GM18909 (cell line): ENCODE measurements around the gene THG1L.
A peak's percentile ranks its signal among the peaks of the same experiment; 100 is the strongest.

Experiments
- ATAC-seq: cut with Tn5 transposase; IDR thresholded peaks from one replicate; pipeline ENCODE4 v1.9.1; 2021; ENCODE audit warnings: mild to moderate bottlenecking; ENCODE audit not compliant: unreplicated experiment, poor library complexity

The THG1L gene

GRCh38 chr5:157750320-157750719 lies 19.1 kb downstream of the THG1L start:
- ATAC-seq, result no peak

- ATAC-seq, result no peak
Observed at GRCh38 chr5:157756122-157756521, 24.9 kb downstream of the THG1L start.

DNA sequence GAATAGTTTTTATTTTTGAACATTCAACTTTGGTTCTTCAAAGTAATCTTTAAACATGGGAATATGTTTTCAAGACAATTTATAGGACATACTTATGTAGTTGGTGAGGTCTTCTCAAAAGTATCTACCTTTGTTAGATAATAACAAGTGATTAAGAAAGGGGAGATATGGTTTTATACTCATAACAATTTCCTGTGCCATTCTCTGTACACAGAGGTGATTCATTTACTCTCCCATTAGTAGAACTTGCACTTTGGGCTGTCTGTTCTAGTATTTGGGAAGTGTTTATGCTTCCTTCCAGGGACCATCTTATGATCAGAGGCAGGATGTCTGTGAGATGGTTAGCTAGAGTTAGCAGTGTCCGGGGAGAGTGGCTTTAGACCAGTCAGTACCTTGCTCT lies 27.5 kb downstream of the THG1L start:
- no peak for ATAC-seq

DNA sequence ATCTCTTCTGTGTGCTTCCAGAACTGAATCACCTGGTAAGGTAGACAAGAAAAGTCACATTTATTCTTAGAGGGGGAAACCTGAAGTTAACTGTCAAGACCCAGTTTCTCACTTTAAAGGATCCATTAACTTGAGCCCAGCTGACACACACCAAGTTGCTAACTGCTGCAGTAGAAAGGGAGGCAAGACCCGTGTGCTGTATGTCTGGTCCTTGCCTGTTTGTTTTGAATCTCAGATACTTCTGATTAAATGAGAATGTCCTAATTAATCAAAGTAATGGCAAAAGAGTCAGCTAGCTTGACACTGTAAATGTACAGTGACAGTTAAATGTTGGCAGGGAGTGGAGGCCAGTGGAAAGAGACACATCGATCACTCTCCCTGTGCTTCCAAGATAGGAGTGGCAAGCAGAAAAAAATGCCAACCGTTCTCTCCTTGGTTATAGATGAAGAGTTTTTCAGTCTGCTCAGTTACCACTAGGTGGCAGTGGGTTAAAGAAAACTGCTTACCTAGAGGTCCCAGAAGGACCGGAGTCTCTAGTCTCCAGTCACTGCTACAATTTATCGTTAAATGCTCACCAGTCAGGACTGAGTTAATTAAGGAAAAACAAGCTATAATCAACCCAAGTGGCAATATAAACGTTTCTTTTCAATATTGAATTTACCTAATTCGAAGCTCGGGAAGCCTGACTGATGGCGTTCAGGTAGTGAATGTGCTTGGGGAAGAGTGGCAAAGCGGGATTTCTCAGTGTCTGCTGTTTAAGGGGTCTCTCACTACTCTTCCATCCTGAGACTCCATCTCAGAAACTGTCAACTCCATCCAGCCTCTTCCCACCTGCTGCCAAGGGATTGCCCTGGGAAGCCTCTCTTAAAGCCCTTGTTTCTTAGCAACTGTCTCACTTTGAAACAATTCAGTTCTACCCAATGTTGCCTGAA lies 30.7 kb downstream of the THG1L start:
- ATAC-seq, result peak; percentile 72

DNA sequence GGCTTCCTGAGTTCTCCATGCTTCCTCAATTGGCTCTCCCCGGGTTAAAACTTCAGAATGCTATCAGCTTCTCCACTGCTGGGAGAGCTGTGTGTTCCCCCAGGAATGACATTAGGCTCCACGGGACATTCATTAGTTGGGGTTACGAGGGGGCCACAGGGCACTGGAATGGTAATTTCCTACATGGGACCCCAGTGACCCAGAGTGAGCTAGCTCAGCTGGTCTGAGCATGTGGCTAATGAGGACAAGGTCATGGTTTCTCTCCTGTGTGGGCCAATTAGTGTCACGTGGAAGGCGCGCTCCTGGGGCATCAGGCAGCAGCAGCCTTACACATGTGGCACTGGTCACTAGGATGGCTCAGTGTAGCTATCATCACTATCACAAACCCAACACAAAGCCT lies 33.3 kb downstream of the THG1L start:
- no peak for ATAC-seq

DNA sequence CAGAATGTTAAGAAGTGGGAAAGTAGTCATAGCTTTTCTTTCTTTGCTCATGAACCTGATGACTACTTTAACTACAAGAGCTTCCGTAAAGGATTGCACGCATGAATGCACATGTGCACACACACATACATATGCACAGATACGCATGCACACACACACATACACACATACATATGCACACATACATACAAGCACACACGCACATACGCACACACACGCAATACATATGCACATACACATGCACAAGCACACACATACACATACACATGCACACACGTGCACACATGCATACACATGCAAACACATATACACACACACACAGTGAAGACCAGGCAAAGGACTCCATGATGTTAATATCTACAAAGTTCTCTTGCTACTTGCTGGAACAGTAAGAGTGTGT lies 35.2 kb downstream of the THG1L start:
- no peak for ATAC-seq

GRCh38 chr5:157766902-157767301 lies 35.7 kb downstream of the THG1L start:
- no peak for ATAC-seq

GRCh38 chr5:157767689-157768088 lies 36.5 kb downstream of the THG1L start:
- no peak for ATAC-seq

GRCh38 chr5:157770665-157771064 lies 39.4 kb downstream of the THG1L start:
- ATAC-seq, result no peak

DNA sequence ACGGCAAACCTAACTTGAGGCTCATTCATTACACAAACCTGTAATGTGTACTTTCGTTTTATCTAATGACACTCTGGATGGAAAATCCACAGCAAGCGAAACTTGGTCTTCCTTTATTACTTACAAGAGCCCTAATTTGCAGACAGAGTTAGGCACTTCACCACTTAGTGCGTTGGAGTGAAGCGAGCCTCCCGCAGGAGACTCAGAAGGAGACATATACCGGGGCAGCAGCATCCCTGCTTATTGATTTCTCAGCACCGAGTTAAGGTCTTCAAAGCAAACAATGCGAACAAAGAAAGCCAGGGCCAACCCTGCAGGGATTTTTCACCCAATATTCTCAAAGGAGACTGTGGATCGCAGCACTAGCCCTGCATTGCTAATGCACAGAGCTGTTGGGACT lies 40.9 kb downstream of the THG1L start:
- no peak for ATAC-seq

DNA sequence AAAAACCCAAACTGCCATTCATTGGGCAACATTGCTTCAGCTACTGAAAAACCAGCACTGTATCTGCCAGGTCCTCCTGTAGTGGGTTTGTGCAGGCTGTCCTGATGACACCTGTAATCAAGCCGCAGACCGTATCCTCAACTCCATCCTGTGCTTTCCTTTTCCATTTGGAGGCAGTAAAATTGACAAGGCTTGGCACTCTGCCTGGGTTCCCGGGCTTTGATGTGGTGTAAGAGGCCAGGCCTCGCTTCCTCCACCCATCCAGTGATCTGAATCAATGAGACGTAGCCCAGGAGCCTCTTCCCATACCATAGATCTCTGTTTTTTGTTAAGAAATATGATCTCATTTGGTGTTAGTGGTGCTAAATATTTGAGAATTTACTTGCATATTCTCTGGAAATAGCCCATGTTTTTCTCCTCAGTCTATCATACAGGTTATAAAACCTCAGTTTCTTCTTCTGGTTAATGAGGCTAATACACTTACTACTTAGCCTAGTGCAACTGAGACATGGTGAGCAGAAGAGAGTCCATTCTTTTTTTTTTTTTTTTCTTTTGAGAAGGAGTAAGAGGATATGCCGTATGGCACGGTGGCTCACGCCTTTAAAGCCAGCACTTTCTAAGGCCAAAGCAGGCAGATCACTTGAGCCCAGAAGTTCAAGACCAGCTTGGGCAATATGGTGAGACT lies 47.0 kb downstream of the THG1L start:
- no peak for ATAC-seq

- no peak for ATAC-seq
Observed at GRCh38 chr5:157779221-157779620, 48.0 kb downstream of the THG1L start.

DNA sequence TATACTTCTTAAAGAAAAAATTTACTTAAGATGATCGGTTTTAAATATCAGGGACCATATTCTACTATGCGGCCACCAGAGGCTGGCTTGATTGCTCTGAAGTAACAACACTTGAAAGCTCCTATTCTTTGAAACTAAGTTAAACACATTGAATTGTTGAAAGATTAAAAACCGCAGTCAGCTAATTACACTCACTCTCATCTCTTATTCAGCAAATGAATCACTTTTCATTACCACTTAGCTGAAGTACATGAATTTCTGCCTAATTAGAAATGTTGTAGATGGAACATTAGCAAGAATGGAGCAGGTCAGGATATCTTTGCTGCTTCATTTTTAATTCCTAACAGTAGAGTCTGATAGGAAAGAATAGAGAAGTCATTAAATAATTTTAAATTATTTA lies 54.6 kb downstream of the THG1L start:
- no peak for ATAC-seq
